Right lobe of liver (tissue), 4 donors: ENCODE data around the gene PCBD1.

ENCODE experiments used
- POLR2A ChIP-seq: fragments of 450-650 bp; IDR thresholded peaks from one replicate; pipeline ENCODE4 v1.6.1; 2017; ENCODE audit warnings: antibody characterized with exemption, mild to moderate bottlenecking
- TF ChIP-seq, protein P1 (sequence below), 4 donors: fragments of 200-600 bp in 3 of 4; fragments of 450-650 bp in 1 of 4; IDR thresholded peaks; one replicate each; pipeline versions ENCODE4 v1.5.1 to v1.8.0; 2016 to 2022; ENCODE audit warnings: antibody characterized with exemption in 4 of 4, mild to moderate bottlenecking in 2 of 4
- donor health status: DM: no; HTN: no; CAD: no.
- donor health status: DM: no; HTN: no; CAD: no.
- donor health status: DM: no; HTN: yes; CAD: no.

DNA sequence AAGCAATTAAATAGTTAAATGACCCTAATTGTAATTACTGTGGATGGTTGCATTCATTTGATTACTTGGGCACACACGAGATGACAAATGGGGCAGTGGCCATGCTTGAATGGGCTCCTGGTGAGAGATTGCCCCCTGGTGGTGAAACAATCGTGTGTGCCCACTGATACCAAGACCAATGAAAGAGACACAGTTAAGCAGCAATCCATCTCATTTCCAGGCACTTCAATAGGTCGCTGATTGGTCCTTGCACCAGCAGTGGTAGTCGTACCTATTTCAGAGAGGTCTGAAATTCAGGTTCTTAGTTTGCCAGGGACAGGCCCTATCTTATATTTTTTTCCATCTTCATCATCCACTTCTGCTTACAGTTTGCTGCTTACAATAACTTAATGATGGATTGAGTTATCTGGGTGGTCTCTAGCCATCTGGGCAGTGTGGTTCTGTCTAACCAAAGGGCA, 8.3 kb downstream of the PCBD1 start:
- TF ChIP-seq, protein P1, sequence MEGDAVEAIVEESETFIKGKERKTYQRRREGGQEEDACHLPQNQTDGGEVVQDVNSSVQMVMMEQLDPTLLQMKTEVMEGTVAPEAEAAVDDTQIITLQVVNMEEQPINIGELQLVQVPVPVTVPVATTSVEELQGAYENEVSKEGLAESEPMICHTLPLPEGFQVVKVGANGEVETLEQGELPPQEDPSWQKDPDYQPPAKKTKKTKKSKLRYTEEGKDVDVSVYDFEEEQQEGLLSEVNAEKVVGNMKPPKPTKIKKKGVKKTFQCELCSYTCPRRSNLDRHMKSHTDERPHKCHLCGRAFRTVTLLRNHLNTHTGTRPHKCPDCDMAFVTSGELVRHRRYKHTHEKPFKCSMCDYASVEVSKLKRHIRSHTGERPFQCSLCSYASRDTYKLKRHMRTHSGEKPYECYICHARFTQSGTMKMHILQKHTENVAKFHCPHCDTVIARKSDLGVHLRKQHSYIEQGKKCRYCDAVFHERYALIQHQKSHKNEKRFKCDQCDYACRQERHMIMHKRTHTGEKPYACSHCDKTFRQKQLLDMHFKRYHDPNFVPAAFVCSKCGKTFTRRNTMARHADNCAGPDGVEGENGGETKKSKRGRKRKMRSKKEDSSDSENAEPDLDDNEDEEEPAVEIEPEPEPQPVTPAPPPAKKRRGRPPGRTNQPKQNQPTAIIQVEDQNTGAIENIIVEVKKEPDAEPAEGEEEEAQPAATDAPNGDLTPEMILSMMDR (IDR thresholded peaks at IDR 0.05): peak; percentile 92 to 97 (median 93)
- no peak for TF ChIP-seq POLR2A
